Head of caudate nucleus (tissue), 42 donors: ENCODE data around the gene AK4.
"Not testable (repeated sequence)": the region's sequence is repeated elsewhere in the genome, so short reads cannot be mapped to it uniquely, and the experiment has no call there.

ENCODE experiments used
- DNase-seq, 42 donors: peaks; one replicate each; pipeline versions ENCODE4 v3.0.0 to v3.0.0-alpha.2; 2020 to 2021; ENCODE audit warnings: mixed read lengths in 7 of 42
- intact Hi-C: fragments of 100-400 bp; cut with DNase I; formaldehyde crosslinking; loops from one replicate; pipeline ENCODE4 v1.15.0; 2022

Gene AK4

GRCh38 chr1:65232461-65232990 lies 84.5 kb downstream of the AK4 start:
- DNase-seq, result no peak
- intact Hi-C loops, result no loop called here

- intact Hi-C loops, result no loop called here
- no peak for DNase-seq
These were observed 85.8 kb downstream of the AK4 start for GRCh38 chr1:65233782-65234181.

GRCh38 chr1:65235867-65236805 lies 88.1 kb downstream of the AK4 start:
- no peak for DNase-seq
- intact Hi-C loops, result no loop called here

- DNase-seq, intact Hi-C loops: not testable (repeated sequence)
These were observed 89.1 kb downstream of the AK4 start for GRCh38 chr1:65237088-65237487.

GRCh38 chr1:65237503-65237902 lies 89.5 kb downstream of the AK4 start:
- intact Hi-C loops, result no loop called here
- DNase-seq, result no peak

GRCh38 chr1:65238010-65238409 lies 90.0 kb downstream of the AK4 start:
- intact Hi-C loops, result no loop called here

GRCh38 chr1:65243491-65243890 lies 95.5 kb downstream of the AK4 start:
- no peak for DNase-seq
- intact Hi-C loops, result no loop called here

More at GRCh38 chr1:65238010-65238409, 90.0 kb downstream of the AK4 start:
- DNase-seq, result no peak

- no peak for DNase-seq
- intact Hi-C loops, result no loop called here
These were observed 97.3 kb downstream of the AK4 start for GRCh38 chr1:65245295-65245694.

GRCh38 chr1:65247419-65248359 lies 99.7 kb downstream of the AK4 start:
- intact Hi-C loops, result no loop called here
- peak in 32 of 42 donors; percentile 23 to 83 (median 54) for DNase-seq

- intact Hi-C loops, result loop anchor here (10.0 kb wide), 1 partner anchor 64 kb away; no protein-coding TSS in a partner anchor
- no peak for DNase-seq
These were observed 102.8 kb downstream of the AK4 start for GRCh38 chr1:65250826-65251225.

- intact Hi-C loops, result loop anchor here (10.0 kb wide), 1 partner anchor 61 kb away; no protein-coding TSS in a partner anchor
- DNase-seq, result no peak
These were observed 105.9 kb downstream of the AK4 start for GRCh38 chr1:65253800-65254319.

- intact Hi-C loops, result loop anchor here (10.0 kb wide), 1 partner anchor 60 kb away; no protein-coding TSS in a partner anchor
- DNase-seq, result peak; percentile 68 to 96 (median 91)
These were observed 106.5 kb downstream of the AK4 start for GRCh38 chr1:65254320-65255034.

- peak in 39 of 42 donors; percentile 21 to 82 (median 50) for DNase-seq
- intact Hi-C loops, result loop anchor here (10.0 kb wide), 1 partner anchor 60 kb away; no protein-coding TSS in a partner anchor
These were observed 107.1 kb downstream of the AK4 start for GRCh38 chr1:65255035-65255655.

- intact Hi-C loops, result loop anchor here (10.0 kb wide), 1 partner anchor 59 kb away; no protein-coding TSS in a partner anchor
- peak in 14 of 42 donors; percentile 8 to 58 (median 29) for DNase-seq
These were observed 107.7 kb downstream of the AK4 start for GRCh38 chr1:65255656-65256050.

- peak in 29 of 42 donors; percentile 13 to 73 (median 56) for DNase-seq
- intact Hi-C loops, result loop anchor here (10.0 kb wide), 1 partner anchor 58 kb away; no protein-coding TSS in a partner anchor
These were observed 109.1 kb downstream of the AK4 start for GRCh38 chr1:65256860-65257708.

GRCh38 chr1:65258106-65258505 lies 110.1 kb downstream of the AK4 start:
- DNase-seq, result no peak

GRCh38 chr1:65259816-65260215 lies 111.8 kb downstream of the AK4 start:
- intact Hi-C loops, result loop anchor here (10.0 kb wide), 1 partner anchor 55 kb away; no protein-coding TSS in a partner anchor
- DNase-seq, result no peak

More at GRCh38 chr1:65258106-65258505, 110.1 kb downstream of the AK4 start:
- intact Hi-C loops, result loop anchor here (10.0 kb wide), 1 partner anchor 57 kb away; no protein-coding TSS in a partner anchor
